ENCODE measurements around the gene MLPH. TPM values are rescaled to one million over a fixed set of nuclear protein-coding genes. Genes with fewer than 3 reads are reported as not detected.
A peak's percentile ranks its signal among the peaks of the same experiment; 100 is the strongest.

Gene MLPH
- total RNA-seq, 1 donor from 2014 or later = 27.3 TPM

DNA sequence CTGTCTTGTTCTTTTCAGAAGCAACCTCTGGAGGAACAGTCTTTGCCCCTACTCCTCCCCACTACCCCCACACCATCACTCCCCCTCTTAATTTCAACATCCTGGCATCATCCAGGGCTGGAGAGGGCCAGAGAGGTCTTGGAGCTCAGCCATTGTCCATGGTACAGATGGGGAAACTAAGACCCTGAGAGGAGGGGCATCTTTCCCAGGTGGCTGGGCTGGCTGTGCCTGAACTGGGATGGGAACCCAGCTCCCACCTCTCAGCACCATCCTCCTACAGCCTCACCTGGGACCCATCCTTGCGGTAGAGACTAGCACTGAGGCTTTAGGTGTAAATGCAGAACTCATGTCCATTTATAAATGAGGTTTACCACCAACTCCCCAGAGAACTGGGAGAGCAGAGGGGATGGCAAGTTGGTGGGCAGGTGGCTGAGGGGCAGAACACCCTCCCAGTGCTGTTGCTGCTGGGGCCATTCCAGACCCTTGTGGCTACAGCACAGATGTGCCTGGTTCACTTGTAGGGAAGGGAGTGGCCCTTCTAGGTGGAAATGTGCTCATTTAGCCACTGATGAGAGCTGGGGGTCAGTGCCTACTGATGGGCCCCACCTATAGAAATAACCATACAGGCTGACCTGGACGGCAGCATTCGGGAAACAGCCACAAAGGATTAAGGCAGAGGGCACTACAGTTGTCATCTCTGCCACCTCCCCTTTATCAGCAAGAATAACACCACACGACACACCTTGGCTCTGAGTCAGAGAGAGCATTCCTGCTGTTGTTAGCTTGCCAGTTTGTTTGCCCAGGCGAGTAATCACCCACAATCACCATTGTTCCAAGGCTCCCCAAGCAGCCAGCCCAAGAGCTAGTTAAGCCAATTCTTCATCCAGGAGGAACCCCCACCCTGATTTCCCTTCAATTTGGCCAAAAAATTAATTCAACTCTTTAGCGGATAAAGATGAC, 2.1 kb downstream of the MLPH start:
- peaks cover 2% of the 10 kb centered on the region for H3K27me3 ChIP-seq (ENCODE audit: control insufficient read depth, insufficient read depth, low read length)
- H3K36me3 ChIP-seq (ENCODE audit: control insufficient read depth, insufficient read depth, low read length) = peaks cover 3% of the 10 kb centered on the region
- peak; percentile 80 for DNase-seq (ENCODE audit: low read depth)
- TF ChIP-seq, protein P1, sequence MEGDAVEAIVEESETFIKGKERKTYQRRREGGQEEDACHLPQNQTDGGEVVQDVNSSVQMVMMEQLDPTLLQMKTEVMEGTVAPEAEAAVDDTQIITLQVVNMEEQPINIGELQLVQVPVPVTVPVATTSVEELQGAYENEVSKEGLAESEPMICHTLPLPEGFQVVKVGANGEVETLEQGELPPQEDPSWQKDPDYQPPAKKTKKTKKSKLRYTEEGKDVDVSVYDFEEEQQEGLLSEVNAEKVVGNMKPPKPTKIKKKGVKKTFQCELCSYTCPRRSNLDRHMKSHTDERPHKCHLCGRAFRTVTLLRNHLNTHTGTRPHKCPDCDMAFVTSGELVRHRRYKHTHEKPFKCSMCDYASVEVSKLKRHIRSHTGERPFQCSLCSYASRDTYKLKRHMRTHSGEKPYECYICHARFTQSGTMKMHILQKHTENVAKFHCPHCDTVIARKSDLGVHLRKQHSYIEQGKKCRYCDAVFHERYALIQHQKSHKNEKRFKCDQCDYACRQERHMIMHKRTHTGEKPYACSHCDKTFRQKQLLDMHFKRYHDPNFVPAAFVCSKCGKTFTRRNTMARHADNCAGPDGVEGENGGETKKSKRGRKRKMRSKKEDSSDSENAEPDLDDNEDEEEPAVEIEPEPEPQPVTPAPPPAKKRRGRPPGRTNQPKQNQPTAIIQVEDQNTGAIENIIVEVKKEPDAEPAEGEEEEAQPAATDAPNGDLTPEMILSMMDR (IDR thresholded peaks at IDR 0.05; ENCODE audit: insufficient read depth, low read length, poor library complexity, severe bottlenecking) = no peak
- no peak overlapping the region for H3K4me3 ChIP-seq (ENCODE audit: low read depth, low read length)

DNA sequence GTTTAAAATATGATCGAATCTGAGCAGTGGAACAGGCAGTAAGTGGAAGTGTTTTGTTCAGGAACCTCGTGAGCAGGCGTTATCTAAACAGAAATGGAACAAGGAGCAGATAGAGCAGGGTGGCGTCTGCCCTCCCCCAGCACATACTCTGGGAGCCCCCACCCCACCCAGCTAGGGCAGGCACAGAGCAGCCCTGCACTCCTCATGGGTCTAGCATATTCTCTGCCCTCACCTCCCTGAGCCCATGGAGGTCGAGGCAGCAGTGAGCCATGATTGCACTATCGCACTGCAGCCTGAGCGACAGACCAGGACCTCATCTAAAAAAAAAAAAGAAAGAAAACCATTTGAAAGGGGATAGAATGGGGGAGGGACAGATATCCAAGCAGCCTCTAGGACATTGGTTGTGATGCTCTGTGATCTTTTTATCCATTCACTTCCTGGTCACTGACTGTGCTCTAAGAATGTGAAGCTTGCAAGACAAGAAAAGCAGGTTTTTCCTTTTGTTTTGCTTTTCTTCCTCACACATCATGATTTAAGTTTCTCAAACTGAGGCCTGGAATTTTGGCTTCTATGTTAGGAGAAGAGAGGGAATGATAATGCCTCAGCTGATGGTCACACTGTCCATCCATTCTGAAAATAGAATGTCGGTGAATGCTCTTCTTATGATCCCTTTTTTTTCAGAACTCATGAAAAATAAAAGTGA, 3.1 kb downstream of the MLPH start:
- no peak overlapping the region for H3K4me3 ChIP-seq (ENCODE audit: low read depth, low read length)
- H3K27me3 ChIP-seq (ENCODE audit: control insufficient read depth, insufficient read depth, low read length) = peaks cover 2% of the 10 kb centered on the region
- DNase-seq (ENCODE audit: low read depth) = no peak
- H3K36me3 ChIP-seq (ENCODE audit: control insufficient read depth, insufficient read depth, low read length) = peaks cover 3% of the 10 kb centered on the region
- TF ChIP-seq, protein P1 (IDR thresholded peaks at IDR 0.05; ENCODE audit: insufficient read depth, low read length, poor library complexity, severe bottlenecking) = no peak

DNA sequence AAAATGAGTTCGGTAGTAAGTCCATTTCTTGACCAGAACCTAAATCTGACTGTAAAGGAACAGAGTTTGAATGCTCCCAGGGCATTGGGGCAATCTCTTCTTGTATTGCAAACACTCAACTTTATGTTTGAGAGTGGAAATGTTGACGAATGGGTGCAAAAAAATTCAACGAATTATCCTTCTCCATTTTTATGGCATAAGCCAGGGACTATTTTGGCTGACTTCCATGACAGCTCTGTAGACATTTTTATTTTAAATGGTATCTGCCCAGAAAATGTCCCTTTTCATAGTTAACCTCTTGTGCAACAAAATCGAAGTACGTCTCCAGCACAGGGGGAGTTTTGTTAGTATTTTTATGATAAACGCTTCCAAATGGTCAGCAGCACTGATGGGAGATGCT, 3.7 kb downstream of the MLPH start:
- Histone ChIP-seq H3K36me3 (ENCODE audit: control insufficient read depth, insufficient read depth, low read length) (peaks cover 3% of the 10 kb centered on the region), H3K27me3 (ENCODE audit: control insufficient read depth, insufficient read depth, low read length) (peaks cover 2% of the 10 kb centered on the region), H3K4me3 (ENCODE audit: low read depth, low read length) (no peak overlapping the region)
- TF ChIP-seq, protein P1 (IDR thresholded peaks at IDR 0.05; ENCODE audit: insufficient read depth, low read length, poor library complexity, severe bottlenecking) = no peak
- no peak for DNase-seq (ENCODE audit: low read depth)

DNA sequence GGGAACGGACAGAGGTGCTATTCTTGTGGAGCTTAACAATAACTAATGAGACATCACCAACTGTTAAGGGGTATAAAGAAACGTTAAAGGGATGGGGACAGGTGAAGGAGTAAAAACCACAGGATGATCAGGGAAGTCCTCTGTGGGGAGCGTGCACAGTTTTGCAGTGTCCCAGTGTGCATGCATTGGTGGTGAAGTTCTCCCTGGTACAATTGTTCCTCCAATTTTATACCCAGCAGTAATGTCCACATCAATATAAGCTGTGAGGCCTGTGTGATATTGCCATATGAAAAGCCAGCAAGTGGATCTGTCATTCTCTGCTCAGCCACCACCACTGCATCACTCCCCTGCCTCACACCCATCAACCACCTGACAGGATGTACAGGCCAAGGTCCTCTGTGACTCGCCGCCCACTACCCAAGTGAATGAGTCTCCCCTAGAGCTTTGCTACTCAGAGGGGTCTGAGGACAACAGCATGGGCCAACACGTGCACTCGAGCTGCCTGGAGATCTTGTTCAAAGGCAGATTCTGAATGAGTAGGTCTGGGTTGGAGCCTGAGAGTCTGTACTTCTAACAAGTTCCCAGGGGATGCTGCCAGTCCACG, 4.6 kb downstream of the MLPH start:
- DNase-seq (ENCODE audit: low read depth) = no peak
- TF ChIP-seq, protein P1 (IDR thresholded peaks at IDR 0.05; ENCODE audit: insufficient read depth, low read length, poor library complexity, severe bottlenecking) = no peak
- Histone ChIP-seq H3K4me3 (ENCODE audit: low read depth, low read length) (no peak overlapping the region), H3K27me3 (ENCODE audit: control insufficient read depth, insufficient read depth, low read length) (no peaks in the 10 kb centered on the region), H3K36me3 (ENCODE audit: control insufficient read depth, insufficient read depth, low read length) (peaks cover 3% of the 10 kb centered on the region)

DNA sequence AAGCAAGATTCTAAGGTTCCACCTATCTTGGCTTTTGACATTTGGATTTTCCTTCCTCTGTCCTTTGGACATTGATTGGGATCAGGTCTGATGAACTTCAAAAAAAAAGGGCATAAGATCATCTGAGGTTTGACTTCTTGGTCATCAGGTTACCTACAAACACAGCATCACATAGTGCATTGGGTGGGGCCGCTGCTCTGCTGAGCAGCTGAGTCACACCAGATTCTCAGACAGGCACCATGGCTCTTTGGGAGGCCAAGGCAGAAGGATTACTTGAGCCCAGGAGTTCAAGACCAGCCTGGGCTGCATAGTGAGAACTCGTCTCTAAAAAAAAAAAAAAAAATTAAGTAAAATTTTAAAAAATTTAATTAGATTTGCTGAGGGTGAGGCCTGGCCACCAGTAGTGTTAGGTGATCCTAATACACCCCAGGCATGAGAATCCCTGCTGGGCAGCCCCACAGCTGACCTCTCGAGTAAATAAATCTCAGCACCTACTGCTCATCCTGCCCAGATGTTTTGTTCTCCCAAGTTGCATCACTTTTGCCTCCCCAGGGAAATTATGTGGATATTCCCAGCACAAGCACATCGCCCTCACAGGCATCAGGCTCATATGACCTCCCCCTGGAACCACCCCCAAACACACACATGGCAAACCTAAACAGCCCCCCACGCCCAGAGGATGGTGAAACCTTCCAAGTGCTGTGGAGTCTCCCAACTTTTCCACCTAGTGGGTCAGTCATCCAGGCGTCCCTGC, 5.3 kb downstream of the MLPH start:
- Histone ChIP-seq H3K4me3 (ENCODE audit: low read depth, low read length) (no peak overlapping the region), H3K27me3 (ENCODE audit: control insufficient read depth, insufficient read depth, low read length) (no peaks in the 10 kb centered on the region), H3K36me3 (ENCODE audit: control insufficient read depth, insufficient read depth, low read length) (peaks cover 3% of the 10 kb centered on the region)
- DNase-seq (ENCODE audit: low read depth) = no peak
- TF ChIP-seq, protein P1 (IDR thresholded peaks at IDR 0.05; ENCODE audit: insufficient read depth, low read length, poor library complexity, severe bottlenecking) = no peak
